NT2/D1 (cell line): Measurements from ENCODE around the gene DDX28.
A peak's percentile ranks its signal among the peaks of the same experiment; 100 is the strongest.
"Not testable (repeated sequence)": the region's sequence is repeated elsewhere in the genome, so short reads cannot be mapped to it uniquely, and the experiment has no call there.

Experiments used
- DNase-seq: peaks from one replicate; pipeline ENCODE4 v3.0.0-alpha.2; 2011; ENCODE audit warnings: low read depth, low spot score
- H3K27me3 ChIP-seq: 2 replicates; pipeline ENCODE4 v1.6.0; 2011; ENCODE audit warnings: mild to moderate bottlenecking; ENCODE audit not compliant: insufficient read length, insufficient read depth
- H3K36me3 ChIP-seq: 2 replicates; pipeline ENCODE4 v1.6.1; 2011; ENCODE audit warnings: mild to moderate bottlenecking, low read length, mixed read lengths; ENCODE audit not compliant: insufficient read depth, insufficient read length
- H3K4me1 ChIP-seq: 2 replicates; pipeline ENCODE4 v1.5.1; 2011; ENCODE audit not compliant: insufficient read depth, insufficient read length
- H3K4me3 ChIP-seq: 2 replicates; pipeline ENCODE4 v1.5.1; 2011; ENCODE audit warnings: low read depth; ENCODE audit not compliant: insufficient read length
- H3K9ac ChIP-seq: 2 replicates; pipeline ENCODE4 v1.6.0; 2011; ENCODE audit warnings: low read depth; ENCODE audit not compliant: insufficient read length
- H3K9me3 ChIP-seq: 2 replicates; pipeline ENCODE4 v1.5.1; 2011; ENCODE audit warnings: mild to moderate bottlenecking, low read length; ENCODE audit not compliant: insufficient read depth
- SUZ12 ChIP-seq: IDR thresholded peaks from 2 replicates; pipeline ENCODE4 v1.6.1; 2011; ENCODE audit not compliant: insufficient read length, insufficient read depth; ENCODE audit errors: extremely low read depth
- YY1 ChIP-seq: IDR thresholded peaks from 2 replicates; pipeline ENCODE4 v1.6.1; 2011; ENCODE audit not compliant: insufficient read length, insufficient read depth
- ZNF274 ChIP-seq: IDR thresholded peaks from 2 replicates; pipeline ENCODE4 v1.6.1; 2011; ENCODE audit warnings: mild to moderate bottlenecking, low read depth, low read length

DDX28 gene

DNA sequence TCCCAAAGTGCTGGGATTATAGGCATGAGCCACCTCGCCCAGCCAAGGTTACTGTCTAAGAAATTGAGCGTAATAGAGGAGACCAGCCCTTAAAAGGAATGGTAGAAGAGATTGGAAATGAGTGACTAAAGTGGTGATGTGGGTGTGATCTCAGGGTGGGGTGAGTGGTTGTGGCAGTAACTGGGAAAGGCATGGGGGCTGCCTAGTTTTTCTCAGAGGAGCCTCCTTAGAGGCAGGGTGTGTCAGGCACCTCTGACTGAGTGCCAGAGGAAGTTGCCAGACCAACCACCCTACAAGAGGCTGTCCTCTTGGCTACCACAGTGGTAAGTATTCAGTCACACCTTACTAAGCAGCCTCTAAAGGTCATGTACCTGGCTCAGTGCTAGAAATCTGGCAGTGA, 8.9 kb upstream of the DDX28 start:
- TF ChIP-seq SUZ12 = no peak
- Histone ChIP-seq H3K4me1 (no peaks in the 10 kb centered on the region), H3K9me3 (no peaks in the 10 kb centered on the region), H3K9ac (no peak overlapping the region), H3K36me3 (peaks cover 40% of the 10 kb centered on the region), H3K4me3 (no peak overlapping the region), H3K27me3 (no peaks in the 10 kb centered on the region)
- DNase-seq = no peak

DNA sequence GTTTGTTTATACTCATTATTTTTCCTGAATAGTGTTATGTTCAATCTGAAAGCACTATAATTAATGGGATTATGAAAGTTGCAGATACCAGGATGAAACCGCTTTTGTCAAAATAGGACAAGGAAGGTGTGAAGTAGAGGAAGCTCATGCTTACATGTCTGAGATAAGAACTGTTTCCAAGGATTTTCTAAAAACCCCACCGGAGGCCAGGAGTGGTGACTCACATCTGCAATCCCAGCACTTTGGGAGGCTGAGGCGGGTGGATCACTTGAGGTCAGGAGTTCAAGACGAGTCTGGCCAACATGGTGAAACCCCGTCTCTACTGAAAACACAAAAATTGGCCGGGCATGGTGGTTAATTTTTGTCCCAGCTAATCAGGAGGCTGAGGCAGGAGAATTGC, 7.1 kb upstream of the DDX28 start:
- H3K4me3 ChIP-seq, H3K9ac ChIP-seq, H3K4me1 ChIP-seq, H3K9me3 ChIP-seq, H3K27me3 ChIP-seq, DNase-seq: not testable (repeated sequence)
- peaks cover 52% of the 10 kb centered on the region for H3K36me3 ChIP-seq

DNA sequence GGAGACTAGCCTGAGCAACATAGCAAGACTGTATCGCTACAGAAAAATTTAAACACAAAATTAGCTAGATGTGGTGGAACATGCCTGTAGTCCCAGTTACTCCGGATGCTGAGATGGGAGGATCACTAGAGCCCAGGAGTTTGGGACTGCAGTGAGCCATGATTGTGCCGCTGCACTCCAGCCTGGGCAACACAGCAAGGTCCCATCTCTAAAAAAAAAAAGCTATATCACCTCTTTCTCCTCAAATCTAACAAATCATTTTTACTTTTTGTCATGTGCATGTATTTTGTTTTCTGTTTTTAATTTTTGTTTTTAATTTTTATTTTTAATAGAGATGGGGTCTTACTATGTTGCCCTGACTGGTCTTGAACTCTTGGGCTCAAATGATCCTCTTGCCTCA, 6.0 kb upstream of the DDX28 start:
- TF ChIP-seq SUZ12 (no peak), YY1 (no peak), ZNF274 (no peak)
- no peaks in the 10 kb centered on the region for H3K9me3 ChIP-seq
- H3K9ac ChIP-seq = no peak overlapping the region
- no peak for DNase-seq
- no peak overlapping the region for H3K4me3 ChIP-seq
- H3K4me1 ChIP-seq = no peaks in the 10 kb centered on the region
- no peaks in the 10 kb centered on the region for H3K27me3 ChIP-seq
- peaks cover 49% of the 10 kb centered on the region for H3K36me3 ChIP-seq

DNA sequence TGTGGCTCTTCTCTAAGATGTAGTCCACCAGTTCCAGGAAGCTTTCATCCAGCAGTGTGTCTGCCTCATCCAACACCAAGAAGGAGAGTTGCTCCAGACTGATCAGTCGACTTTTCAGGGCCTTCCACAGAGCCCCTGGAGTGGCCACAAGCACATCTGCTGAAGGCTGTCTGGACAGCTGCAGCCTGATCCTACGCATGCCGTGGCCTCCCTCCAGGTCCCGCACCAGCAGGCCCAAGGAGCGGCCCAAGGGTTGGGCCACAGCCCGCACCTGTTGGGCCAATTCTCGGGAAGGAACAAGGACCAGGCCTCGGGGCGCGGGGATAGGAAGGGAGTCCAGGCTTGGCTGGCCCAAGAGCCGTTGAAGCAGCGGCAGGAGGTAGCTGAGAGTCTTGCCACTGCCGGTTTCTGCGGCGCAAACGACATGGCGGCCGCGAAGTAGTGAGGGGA, 729 bp downstream of the DDX28 start:
- TF ChIP-seq SUZ12 (no peak), YY1 (no peak), ZNF274 (no peak)
- Histone ChIP-seq H3K36me3 (peaks cover 38% of the 10 kb centered on the region), H3K4me3 (peak overlapping the region; percentile 98), H3K4me1 (peaks cover 9% of the 10 kb centered on the region), H3K9me3 (no peaks in the 10 kb centered on the region), H3K9ac (peak overlapping the region; percentile 100), H3K27me3 (no peaks in the 10 kb centered on the region)
- DNase-seq = no peak

DNA sequence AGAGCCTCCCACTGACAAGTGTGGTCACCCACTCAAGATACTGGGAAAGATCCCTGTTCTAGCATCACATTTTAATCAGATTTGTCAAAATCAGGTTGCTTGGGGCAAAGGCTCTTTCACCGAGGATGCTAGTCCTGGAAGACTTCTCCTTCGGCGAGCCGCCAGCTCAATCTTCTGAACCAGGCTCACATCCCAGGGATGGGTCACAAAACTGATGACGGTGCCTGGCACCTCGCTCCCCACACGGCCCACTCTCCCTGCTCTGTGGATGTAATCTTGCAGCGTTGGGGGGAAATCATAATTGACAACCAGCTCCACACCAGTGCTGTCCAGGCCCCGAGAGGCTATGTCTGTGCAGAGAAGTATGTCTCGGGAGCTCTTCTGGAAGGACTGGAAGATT, 1.5 kb downstream of the DDX28 start:
- no peak for DNase-seq
- Histone ChIP-seq H3K4me3 (peak overlapping the region; percentile 98), H3K4me1 (peaks cover 9% of the 10 kb centered on the region), H3K9ac (no peak overlapping the region), H3K36me3 (peaks cover 31% of the 10 kb centered on the region), H3K27me3 (no peaks in the 10 kb centered on the region), H3K9me3 (no peaks in the 10 kb centered on the region)
- TF ChIP-seq ZNF274 = no peak
- no peak for TF ChIP-seq YY1
- TF ChIP-seq SUZ12 = no peak

DNA sequence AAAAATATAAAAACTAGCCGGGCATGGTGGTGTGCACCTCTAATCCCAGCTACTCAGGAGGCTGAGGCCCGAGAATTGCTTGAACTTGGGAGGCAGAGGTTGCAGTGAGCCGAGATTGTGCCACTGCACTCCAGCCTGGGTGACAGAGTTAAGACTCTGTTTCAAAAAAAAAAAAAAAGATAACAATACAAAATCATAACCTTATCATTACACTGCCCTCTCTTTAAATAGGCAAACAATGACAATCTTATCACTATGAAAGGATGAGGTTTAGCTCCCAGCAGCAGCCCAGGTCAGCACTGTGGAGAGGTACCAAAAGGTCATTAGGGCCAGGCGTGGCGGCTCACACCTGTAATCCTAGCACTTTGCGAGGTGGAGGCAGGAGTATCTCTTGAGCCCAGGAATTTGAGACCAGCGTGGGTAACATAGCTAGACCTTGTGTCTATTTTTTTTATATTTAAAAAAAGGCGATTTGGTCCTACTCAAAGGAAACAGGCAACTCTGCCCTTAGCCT, 3.8 kb downstream of the DDX28 start:
- Histone ChIP-seq H3K27me3 (no peaks in the 10 kb centered on the region), H3K4me3 (no peak overlapping the region), H3K9me3 (no peaks in the 10 kb centered on the region), H3K36me3 (peaks cover 18% of the 10 kb centered on the region), H3K4me1 (peaks cover 9% of the 10 kb centered on the region), H3K9ac (no peak overlapping the region)
- no peak for TF ChIP-seq YY1
- TF ChIP-seq SUZ12 = no peak
- TF ChIP-seq ZNF274 = no peak
- DNase-seq = no peak

DNA sequence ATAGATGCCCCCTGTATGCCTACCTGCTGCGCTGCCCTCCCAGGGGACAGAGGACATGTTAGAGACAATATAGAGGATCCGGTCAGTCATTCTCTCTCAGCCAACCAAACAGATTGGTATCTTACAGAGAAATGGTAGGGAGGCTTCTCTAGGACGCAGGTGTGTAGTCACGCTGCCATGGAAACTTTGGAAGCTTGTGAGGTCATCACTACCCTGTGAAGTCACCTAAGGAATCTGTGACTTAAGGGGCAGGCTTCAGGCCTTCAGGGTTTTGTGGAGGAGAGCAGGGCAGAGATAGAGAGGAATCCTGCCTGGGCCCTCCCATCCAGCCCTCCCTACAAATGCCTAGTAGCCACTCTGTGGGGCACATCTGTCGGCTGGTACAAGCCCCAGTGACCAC, 7.4 kb downstream of the DDX28 start, which contains the start of gene DPEP2NB:
TSS of gene DPEP2NB (minus strand) at position 231 of the 400 bp plus-strand sequence. CDS start at position 90, 141 bp downstream.
- Histone ChIP-seq H3K4me1 (no peaks in the 10 kb centered on the region), H3K9me3 (no peaks in the 10 kb centered on the region), H3K9ac (no peak within 1 kb of the TSS), H3K4me3 (no peak within 1 kb of the TSS), H3K27me3 (no peaks in the 10 kb centered on the region), H3K36me3 (no peaks in the 10 kb centered on the region)
- no peak for TF ChIP-seq YY1
- no peak for TF ChIP-seq SUZ12
- TF ChIP-seq ZNF274 = no peak
- DNase-seq = no peak

DNA sequence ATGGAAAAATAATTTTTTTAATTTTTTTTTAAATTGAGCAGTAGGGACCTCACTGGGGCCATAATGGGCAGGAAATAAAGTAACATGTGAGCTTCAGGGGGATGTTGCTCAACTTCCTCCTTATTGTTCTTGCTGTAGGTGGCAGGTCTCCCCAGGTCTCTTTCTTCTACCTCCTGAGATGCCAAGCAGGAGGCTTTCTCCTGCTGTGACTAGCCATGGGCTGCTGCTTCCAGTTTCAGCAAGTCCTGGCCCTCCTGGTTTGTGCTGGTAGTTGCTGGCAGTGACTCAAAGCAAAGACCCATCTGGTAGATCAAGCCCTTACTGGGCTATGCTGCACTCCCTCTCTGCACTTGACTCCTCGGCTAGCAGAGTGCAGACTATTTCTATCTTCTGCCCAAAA, 9.6 kb downstream of the DDX28 start:
- no peak overlapping the region for H3K4me3 ChIP-seq
- TF ChIP-seq ZNF274 (no peak), SUZ12 (no peak), YY1 (no peak)
- no peaks in the 10 kb centered on the region for H3K27me3 ChIP-seq
- no peaks in the 10 kb centered on the region for H3K9me3 ChIP-seq
- H3K9ac ChIP-seq = no peak overlapping the region
- DNase-seq = no peak
- H3K36me3 ChIP-seq = no peaks in the 10 kb centered on the region
- peaks cover 3% of the 10 kb centered on the region for H3K4me1 ChIP-seq

DNA sequence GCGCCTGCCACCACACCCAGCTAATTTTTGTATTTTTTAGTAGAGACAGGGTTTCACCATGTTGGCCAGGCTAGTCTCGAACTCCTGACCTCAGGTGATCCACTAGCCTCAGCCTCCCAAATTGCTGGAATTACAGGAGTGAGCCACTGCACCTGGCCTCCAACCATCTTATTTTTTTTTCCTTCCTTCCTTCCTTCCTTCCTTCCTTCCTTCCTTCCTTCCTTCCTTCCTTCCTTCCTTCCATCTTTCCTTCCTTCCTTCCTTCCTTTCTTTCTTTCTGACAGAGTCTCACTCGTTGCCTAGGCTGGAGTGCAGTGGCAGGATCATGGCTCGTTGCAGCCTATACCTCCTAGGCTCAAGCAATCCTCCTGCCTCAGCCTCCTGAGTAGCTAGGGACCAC, 13.2 kb downstream of the DDX28 start:
- not testable (repeated sequence) for H3K4me1 ChIP-seq, H3K9ac ChIP-seq, H3K4me3 ChIP-seq, H3K27me3 ChIP-seq, H3K36me3 ChIP-seq, DNase-seq, H3K9me3 ChIP-seq
